ENCODE data around the gene CSNK1G2.

CSNK1G2 gene

DNA sequence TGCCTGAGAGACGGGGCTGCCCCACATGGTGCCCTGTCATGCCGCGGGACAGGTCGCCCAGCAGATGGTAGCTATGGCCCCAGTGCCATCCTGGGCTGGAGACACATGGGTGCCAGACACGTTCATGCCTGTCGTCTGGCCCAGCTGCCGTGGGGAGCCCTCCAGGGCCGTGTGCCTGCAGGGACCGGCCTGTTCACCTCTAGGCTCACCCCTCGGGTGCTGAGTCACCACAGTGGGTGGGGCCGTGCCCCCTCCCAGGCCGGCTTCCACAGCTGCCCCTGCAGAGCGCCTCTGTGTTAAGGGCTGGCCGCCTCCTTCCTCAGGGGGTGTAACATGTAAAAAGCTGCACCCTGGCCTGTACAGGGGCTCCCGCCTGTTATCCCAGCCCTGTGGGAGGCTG lies 36.1 kb downstream of the CSNK1G2 start:
- H3K9ac ChIP-seq: no peak overlapping the region
- H3K9me3 ChIP-seq (ENCODE audit: control insufficient read depth, low read length): no peaks in the 10 kb centered on the region
- no peak overlapping the region for H2AFZ ChIP-seq
- H3K36me3 ChIP-seq (ENCODE audit: control insufficient read depth, insufficient read depth, low read length): no peaks in the 10 kb centered on the region
- H3K27me3 ChIP-seq (ENCODE audit: control insufficient read depth, insufficient read depth, low read length): no peaks in the 10 kb centered on the region
- H3K4me3 ChIP-seq (ENCODE audit: low read depth, low read length): no peak overlapping the region
- peaks cover 15% of the 10 kb centered on the region for H3K79me2 ChIP-seq
- no peak overlapping the region for H3K4me2 ChIP-seq (ENCODE audit: low read length)
- TF ChIP-seq, protein P1, sequence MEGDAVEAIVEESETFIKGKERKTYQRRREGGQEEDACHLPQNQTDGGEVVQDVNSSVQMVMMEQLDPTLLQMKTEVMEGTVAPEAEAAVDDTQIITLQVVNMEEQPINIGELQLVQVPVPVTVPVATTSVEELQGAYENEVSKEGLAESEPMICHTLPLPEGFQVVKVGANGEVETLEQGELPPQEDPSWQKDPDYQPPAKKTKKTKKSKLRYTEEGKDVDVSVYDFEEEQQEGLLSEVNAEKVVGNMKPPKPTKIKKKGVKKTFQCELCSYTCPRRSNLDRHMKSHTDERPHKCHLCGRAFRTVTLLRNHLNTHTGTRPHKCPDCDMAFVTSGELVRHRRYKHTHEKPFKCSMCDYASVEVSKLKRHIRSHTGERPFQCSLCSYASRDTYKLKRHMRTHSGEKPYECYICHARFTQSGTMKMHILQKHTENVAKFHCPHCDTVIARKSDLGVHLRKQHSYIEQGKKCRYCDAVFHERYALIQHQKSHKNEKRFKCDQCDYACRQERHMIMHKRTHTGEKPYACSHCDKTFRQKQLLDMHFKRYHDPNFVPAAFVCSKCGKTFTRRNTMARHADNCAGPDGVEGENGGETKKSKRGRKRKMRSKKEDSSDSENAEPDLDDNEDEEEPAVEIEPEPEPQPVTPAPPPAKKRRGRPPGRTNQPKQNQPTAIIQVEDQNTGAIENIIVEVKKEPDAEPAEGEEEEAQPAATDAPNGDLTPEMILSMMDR (IDR thresholded peaks at IDR 0.05): no peak
- no peak overlapping the region for H3K27ac ChIP-seq
- no peaks in the 10 kb centered on the region for H3K4me1 ChIP-seq

- no peaks in the 10 kb centered on the region for H3K9me3 ChIP-seq (ENCODE audit: control insufficient read depth, low read length)
- no peaks in the 10 kb centered on the region for H3K36me3 ChIP-seq (ENCODE audit: control insufficient read depth, insufficient read depth, low read length)
- no peaks in the 10 kb centered on the region for H3K4me1 ChIP-seq
- H3K9ac ChIP-seq: no peak overlapping the region
- no peak overlapping the region for H3K27ac ChIP-seq
- no peak overlapping the region for H2AFZ ChIP-seq
- H3K27me3 ChIP-seq (ENCODE audit: control insufficient read depth, insufficient read depth, low read length): no peaks in the 10 kb centered on the region
- peaks cover 13% of the 10 kb centered on the region for H3K79me2 ChIP-seq
- no peak overlapping the region for H3K4me2 ChIP-seq (ENCODE audit: low read length)
- TF ChIP-seq, protein P1 (IDR thresholded peaks at IDR 0.05): no peak
- no peak overlapping the region for H3K4me3 ChIP-seq (ENCODE audit: low read depth, low read length)
Measured at GRCh38 chr19:1978346-1978894, 37.4 kb downstream of the CSNK1G2 start.

DNA sequence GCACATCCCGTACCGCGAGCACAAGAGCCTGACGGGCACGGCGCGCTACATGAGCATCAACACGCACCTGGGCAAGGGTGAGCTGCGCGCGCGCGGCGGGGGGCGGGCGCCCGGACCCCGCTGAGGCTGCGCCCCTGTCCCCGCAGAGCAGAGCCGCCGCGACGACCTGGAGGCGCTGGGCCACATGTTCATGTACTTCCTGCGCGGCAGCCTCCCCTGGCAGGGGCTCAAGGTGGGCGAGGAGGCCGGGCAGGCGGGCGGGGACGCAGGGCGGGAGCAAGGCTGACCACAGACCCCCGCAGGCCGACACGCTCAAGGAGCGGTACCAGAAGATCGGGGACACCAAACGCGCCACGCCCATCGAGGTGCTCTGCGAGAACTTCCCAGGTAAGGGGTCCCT lies 38.0 kb downstream of the CSNK1G2 start:
- H3K36me3 ChIP-seq (ENCODE audit: control insufficient read depth, insufficient read depth, low read length): no peaks in the 10 kb centered on the region
- TF ChIP-seq, protein P1 (IDR thresholded peaks at IDR 0.05): no peak

GRCh38 chr19:1979642-1980041 lies 38.7 kb downstream of the CSNK1G2 start:
- TF ChIP-seq, protein P1 (IDR thresholded peaks at IDR 0.05): no peak

More for the DNA sequence above, 38.0 kb downstream of the CSNK1G2 start:
- Histone ChIP-seq H3K9me3 (ENCODE audit: control insufficient read depth, low read length) (no peaks in the 10 kb centered on the region), H2AFZ (no peak overlapping the region), H3K4me2 (ENCODE audit: low read length) (no peak overlapping the region), H3K4me1 (no peaks in the 10 kb centered on the region), H3K9ac (no peak overlapping the region), H3K27me3 (ENCODE audit: control insufficient read depth, insufficient read depth, low read length) (no peaks in the 10 kb centered on the region), H3K79me2 (peaks cover 12% of the 10 kb centered on the region), H3K4me3 (ENCODE audit: low read depth, low read length) (no peak overlapping the region), H3K27ac (no peak overlapping the region)

DNA sequence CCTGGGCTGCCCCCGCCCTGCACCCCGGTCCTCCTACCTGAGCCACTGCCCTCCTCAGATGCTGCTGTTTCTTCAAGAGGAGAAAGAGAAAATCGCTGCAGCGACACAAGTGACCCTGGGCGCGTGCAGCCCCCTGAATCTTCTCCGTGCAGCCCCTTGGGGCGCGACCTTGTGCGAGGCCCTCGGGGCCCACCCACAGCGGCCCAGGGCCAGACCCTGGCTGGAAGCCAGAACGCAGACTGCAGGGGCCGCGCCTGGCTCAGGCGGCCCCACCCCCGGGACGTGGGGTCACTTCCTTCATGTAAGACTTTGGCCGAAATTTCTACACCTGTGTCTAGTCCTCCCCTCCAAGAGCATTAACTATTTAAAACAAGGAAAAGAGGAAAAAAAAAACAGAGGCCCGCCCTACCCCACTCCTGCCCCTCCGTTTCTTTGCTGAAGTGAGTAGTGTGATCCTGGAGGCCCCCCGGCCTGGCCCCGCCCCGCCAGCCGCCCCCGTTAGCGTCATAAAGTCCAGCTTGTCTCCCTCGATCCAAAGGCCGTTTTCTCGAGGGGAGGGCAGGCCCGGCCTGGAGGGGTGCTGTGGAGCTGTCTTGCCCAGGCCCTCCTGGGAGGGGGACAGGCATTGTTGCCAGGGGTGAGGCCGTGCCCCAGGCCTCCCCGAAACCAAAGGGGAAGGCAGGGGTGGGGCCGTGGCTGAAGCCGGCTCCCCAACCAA lies 39.3 kb downstream of the CSNK1G2 start:
- peaks cover 8% of the 10 kb centered on the region for H3K79me2 ChIP-seq
- no peak overlapping the region for H2AFZ ChIP-seq
- H3K9me3 ChIP-seq (ENCODE audit: control insufficient read depth, low read length): no peaks in the 10 kb centered on the region
- no peak overlapping the region for H3K9ac ChIP-seq
- H3K27me3 ChIP-seq (ENCODE audit: control insufficient read depth, insufficient read depth, low read length): no peaks in the 10 kb centered on the region
- no peaks in the 10 kb centered on the region for H3K36me3 ChIP-seq (ENCODE audit: control insufficient read depth, insufficient read depth, low read length)
- TF ChIP-seq, protein P1 (IDR thresholded peaks at IDR 0.05): no peak
- no peak overlapping the region for H3K27ac ChIP-seq
- no peaks in the 10 kb centered on the region for H3K4me1 ChIP-seq
- H3K4me3 ChIP-seq (ENCODE audit: low read depth, low read length): no peak overlapping the region
- no peak overlapping the region for H3K4me2 ChIP-seq (ENCODE audit: low read length)

More at GRCh38 chr19:1979642-1980041, 38.7 kb downstream of the CSNK1G2 start:
- no peaks in the 10 kb centered on the region for H3K36me3 ChIP-seq (ENCODE audit: control insufficient read depth, insufficient read depth, low read length)
- H3K27me3 ChIP-seq (ENCODE audit: control insufficient read depth, insufficient read depth, low read length): no peaks in the 10 kb centered on the region
- H3K79me2 ChIP-seq: peaks cover 8% of the 10 kb centered on the region
- H3K4me1 ChIP-seq: no peaks in the 10 kb centered on the region
- H3K9me3 ChIP-seq (ENCODE audit: control insufficient read depth, low read length): no peaks in the 10 kb centered on the region
- H3K27ac ChIP-seq: no peak overlapping the region
- no peak overlapping the region for H3K4me2 ChIP-seq (ENCODE audit: low read length)
- no peak overlapping the region for H2AFZ ChIP-seq
- H3K9ac ChIP-seq: no peak overlapping the region
- no peak overlapping the region for H3K4me3 ChIP-seq (ENCODE audit: low read depth, low read length)

Measured in parathyroid adenoma (tissue), 2 donors.